Measurements from ENCODE around the gene ZC2HC1B. TPM values are rescaled to one million over a fixed set of nuclear protein-coding genes. Genes with fewer than 3 reads are reported as not detected.
"Not testable (repeated sequence)": the region's sequence is repeated elsewhere in the genome, so short reads cannot be mapped to it uniquely, and the experiment has no call there.

Gene ZC2HC1B
- total RNA-seq, 3 donors from 2014 or later (not counting 1 experiment from before 2014, with no cell fraction given) = not detected

DNA sequence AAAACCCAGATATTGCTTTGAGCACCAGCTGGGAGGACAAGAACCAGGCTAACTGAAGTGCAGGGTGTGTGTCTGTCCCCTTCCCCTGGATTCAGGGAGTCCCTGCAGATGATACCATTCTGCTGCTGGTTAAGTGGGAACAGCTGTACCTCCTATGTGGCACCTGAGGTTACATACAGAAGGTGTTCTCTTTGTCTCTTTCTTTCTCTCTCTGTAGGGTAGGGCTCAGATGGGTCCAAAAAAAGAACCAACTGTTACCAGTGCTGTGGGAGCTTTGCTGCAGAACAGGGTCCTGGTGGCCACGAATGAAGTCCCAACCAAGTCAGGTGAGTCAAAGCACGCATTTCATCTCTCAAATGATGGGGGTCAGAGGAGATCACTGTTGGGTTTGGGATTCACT is 38.6 kb downstream of the ZC2HC1B start:
- Histone ChIP-seq H3K9me3 (ENCODE audit: control insufficient read depth, insufficient read depth, low read length) (no peaks in the 10 kb centered on the region), H3K36me3 (ENCODE audit: control insufficient read depth, insufficient read depth, low read length) (no peaks in the 10 kb centered on the region), H3K27ac (ENCODE audit: low read length) (no peak overlapping the region), H3K27me3 (ENCODE audit: control insufficient read depth, insufficient read depth, low read length) (no peaks in the 10 kb centered on the region), H3K4me1 (ENCODE audit: control insufficient read depth, insufficient read depth, low read length) (no peaks in the 10 kb centered on the region), H3K4me3 (ENCODE audit: low read length) (no peak overlapping the region)
- Mint-ChIP-seq H3K4me1 (no peaks in the 10 kb centered on the region), H3K27me3 (ENCODE audit: low read depth in 2 of 2) (no peaks in the 10 kb centered on the region), H3K4me3 (no peak overlapping the region), H3K36me3 (no peaks in the 10 kb centered on the region), H3K27ac (no peak overlapping the region), H3K9me3 (no peaks in the 10 kb centered on the region)
- intact Hi-C loops (cut with micrococcal nuclease) = no loop called here
- ATAC-seq = no peak
- 88% methylated on average over 2 of the region's 2 CpGs for WGBS (ENCODE audit: insufficient coverage)
- no peak for DNase-seq
- TF ChIP-seq, protein P1, sequence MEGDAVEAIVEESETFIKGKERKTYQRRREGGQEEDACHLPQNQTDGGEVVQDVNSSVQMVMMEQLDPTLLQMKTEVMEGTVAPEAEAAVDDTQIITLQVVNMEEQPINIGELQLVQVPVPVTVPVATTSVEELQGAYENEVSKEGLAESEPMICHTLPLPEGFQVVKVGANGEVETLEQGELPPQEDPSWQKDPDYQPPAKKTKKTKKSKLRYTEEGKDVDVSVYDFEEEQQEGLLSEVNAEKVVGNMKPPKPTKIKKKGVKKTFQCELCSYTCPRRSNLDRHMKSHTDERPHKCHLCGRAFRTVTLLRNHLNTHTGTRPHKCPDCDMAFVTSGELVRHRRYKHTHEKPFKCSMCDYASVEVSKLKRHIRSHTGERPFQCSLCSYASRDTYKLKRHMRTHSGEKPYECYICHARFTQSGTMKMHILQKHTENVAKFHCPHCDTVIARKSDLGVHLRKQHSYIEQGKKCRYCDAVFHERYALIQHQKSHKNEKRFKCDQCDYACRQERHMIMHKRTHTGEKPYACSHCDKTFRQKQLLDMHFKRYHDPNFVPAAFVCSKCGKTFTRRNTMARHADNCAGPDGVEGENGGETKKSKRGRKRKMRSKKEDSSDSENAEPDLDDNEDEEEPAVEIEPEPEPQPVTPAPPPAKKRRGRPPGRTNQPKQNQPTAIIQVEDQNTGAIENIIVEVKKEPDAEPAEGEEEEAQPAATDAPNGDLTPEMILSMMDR (IDR thresholded peaks at IDR 0.05) = no peak

DNA sequence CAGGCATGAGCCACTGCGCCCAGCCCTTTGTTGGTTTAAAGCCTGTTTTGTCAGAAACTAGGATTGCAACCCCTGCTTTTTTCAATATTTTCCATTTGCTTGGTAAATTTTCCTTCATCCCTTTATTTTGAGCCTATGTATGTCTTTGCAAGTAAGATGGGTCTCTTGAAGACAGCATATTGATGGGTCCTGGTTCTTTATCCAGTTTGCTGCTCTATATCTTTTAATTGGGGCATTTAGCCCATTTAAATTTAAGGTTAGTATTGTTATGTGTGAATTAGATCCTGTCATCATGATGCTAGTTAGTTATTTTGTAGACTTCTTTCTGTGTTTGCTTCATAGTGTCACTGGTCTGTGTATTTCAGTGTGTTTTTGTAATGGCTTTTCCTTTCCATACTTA is 46.8 kb downstream of the ZC2HC1B start:
- ATAC-seq (no peak), DNase-seq (no peak)
- Mint-ChIP-seq H3K27ac (no peak overlapping the region), H3K36me3 (peaks cover 25% of the 10 kb centered on the region), H3K9me3 (peaks cover 3 to 14% of the 10 kb centered on the region in 2 donors), H3K27me3 (ENCODE audit: low read depth in 2 of 2) (peaks cover 0 to 2% of the 10 kb centered on the region in 2 donors), H3K4me1 (no peaks in the 10 kb centered on the region), H3K4me3 (no peak overlapping the region)
- 100% methylated on average over 1 of the region's 1 CpG for WGBS (ENCODE audit: insufficient coverage)
- Histone ChIP-seq H3K9me3 (ENCODE audit: control insufficient read depth, insufficient read depth, low read length) (peaks cover 6% of the 10 kb centered on the region), H3K27ac (ENCODE audit: low read length) (no peak overlapping the region), H3K27me3 (ENCODE audit: control insufficient read depth, insufficient read depth, low read length) (no peaks in the 10 kb centered on the region), H3K4me1 (ENCODE audit: control insufficient read depth, insufficient read depth, low read length) (no peaks in the 10 kb centered on the region), H3K36me3 (ENCODE audit: control insufficient read depth, insufficient read depth, low read length) (no peaks in the 10 kb centered on the region), H3K4me3 (ENCODE audit: low read length) (no peak overlapping the region)
- intact Hi-C loops (cut with micrococcal nuclease) = no loop called here
- TF ChIP-seq, protein P1 (IDR thresholded peaks at IDR 0.05) = no peak

DNA sequence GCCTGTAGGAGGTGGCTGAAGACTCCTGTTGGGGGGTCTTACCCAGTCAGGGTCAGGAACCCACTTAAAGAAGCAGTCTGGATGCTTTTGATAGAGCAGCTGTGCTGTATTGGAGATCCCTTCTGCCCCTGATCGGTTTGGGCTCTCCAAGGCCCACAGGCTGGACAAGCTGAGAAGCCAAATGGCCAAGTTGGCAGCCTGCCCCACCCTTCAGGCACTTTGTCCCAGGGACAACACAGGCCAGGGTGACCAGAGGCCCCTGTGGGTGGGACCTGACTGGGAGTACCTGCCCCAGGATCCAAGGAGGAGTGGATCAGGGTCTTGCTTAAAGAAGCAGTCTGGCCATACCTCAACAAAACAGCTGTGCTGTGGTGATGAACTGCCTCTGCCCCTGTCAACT is 48.4 kb downstream of the ZC2HC1B start:
- Histone ChIP-seq H3K9me3 (ENCODE audit: control insufficient read depth, insufficient read depth, low read length) (peaks cover 6% of the 10 kb centered on the region), H3K27ac (ENCODE audit: low read length) (no peak overlapping the region), H3K4me3 (ENCODE audit: low read length) (no peak overlapping the region), H3K36me3 (ENCODE audit: control insufficient read depth, insufficient read depth, low read length) (no peaks in the 10 kb centered on the region), H3K4me1 (ENCODE audit: control insufficient read depth, insufficient read depth, low read length) (no peaks in the 10 kb centered on the region), H3K27me3 (ENCODE audit: control insufficient read depth, insufficient read depth, low read length) (no peaks in the 10 kb centered on the region)
- intact Hi-C loops (cut with micrococcal nuclease) = no loop called here
- TF ChIP-seq, protein P1 (IDR thresholded peaks at IDR 0.05) = no peak
- no peak for DNase-seq
- peaks cover 0 to 2% of the 10 kb centered on the region in 2 donors for H3K27me3 Mint-ChIP-seq (ENCODE audit: low read depth in 2 of 2)
- H3K9me3 Mint-ChIP-seq = peaks cover 3 to 18% of the 10 kb centered on the region in 2 donors
- no peak overlapping the region for H3K4me3 Mint-ChIP-seq
- no peak for ATAC-seq
- no peak overlapping the region for H3K27ac Mint-ChIP-seq
- peaks cover 25% of the 10 kb centered on the region for H3K36me3 Mint-ChIP-seq
- 78% methylated on average over 1 of the region's 1 CpG for WGBS (ENCODE audit: insufficient coverage)
- no peaks in the 10 kb centered on the region for H3K4me1 Mint-ChIP-seq

DNA sequence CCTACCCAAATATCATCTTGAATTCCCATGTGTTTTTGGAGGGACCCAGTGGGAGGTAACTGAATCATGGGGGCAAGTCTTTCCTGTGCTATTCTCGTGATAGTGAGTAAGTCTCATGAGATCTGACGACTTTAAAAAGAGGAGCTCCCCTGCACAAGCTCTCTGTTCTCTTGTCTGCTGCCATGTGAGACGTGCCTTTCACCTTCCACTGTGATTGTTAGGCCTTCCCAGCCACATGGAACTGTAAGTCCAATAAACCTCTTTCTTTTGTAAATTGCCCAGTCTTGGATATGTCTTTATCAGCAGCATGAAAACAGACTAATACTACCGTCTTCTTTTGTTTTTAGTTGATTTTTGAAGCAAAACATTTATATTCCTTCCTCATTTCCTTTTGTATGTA is 52.8 kb downstream of the ZC2HC1B start:
- H3K9me3 ChIP-seq (ENCODE audit: control insufficient read depth, insufficient read depth, low read length); H3K36me3 ChIP-seq (ENCODE audit: control insufficient read depth, insufficient read depth, low read length); intact Hi-C loops (cut with micrococcal nuclease); H3K27ac ChIP-seq (ENCODE audit: low read length); H3K4me3 ChIP-seq (ENCODE audit: low read length); H3K27me3 ChIP-seq (ENCODE audit: control insufficient read depth, insufficient read depth, low read length); H3K27ac Mint-ChIP-seq; H3K4me3 Mint-ChIP-seq; DNase-seq; H3K4me1 ChIP-seq (ENCODE audit: control insufficient read depth, insufficient read depth, low read length); ATAC-seq; H3K4me1 Mint-ChIP-seq; H3K27me3 Mint-ChIP-seq (ENCODE audit: low read depth in 2 of 2): not testable (repeated sequence)
- H3K9me3 Mint-ChIP-seq = peaks cover 4 to 13% of the 10 kb centered on the region in 2 donors
- peaks cover 17% of the 10 kb centered on the region for H3K36me3 Mint-ChIP-seq
- WGBS (ENCODE audit: insufficient coverage) = 86% methylated on average over 3 of the region's 4 CpGs

Data from natural killer cell (primary cell).